ENCODE data around the gene LYST. TPM values are rescaled to one million over a fixed set of nuclear protein-coding genes. Genes with fewer than 3 reads are reported as not detected.
A peak's percentile ranks its signal among the peaks of the same experiment; 100 is the strongest.

The LYST gene
- total RNA-seq, 1 donor from 2014 or later, result 78.2 TPM

- no peak for DNase-seq (ENCODE audit: low spot score)
Observed at GRCh38 chr1:235722858-235723257, 143.8 kb downstream of the LYST start.

DNA sequence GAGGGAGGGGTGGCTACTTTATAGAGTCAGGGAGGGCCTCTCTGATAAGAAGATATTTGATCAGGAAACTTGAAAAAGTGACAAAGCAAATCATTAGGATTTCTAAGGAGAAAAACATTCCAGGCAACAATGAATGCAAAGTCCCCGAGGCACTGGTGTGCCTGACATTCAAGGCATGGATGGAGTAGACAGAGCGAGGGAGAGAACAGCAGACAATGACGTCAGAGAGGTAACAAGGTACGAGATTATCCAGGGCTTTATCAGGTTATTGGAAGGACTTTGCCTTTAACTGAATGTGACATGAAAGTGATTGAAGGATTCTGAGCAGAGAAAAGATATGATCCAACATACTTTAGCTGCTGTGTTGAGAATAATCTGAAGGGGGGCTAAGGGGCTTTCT, 144.7 kb downstream of the LYST start:
- no peak for DNase-seq (ENCODE audit: low spot score)

DNA sequence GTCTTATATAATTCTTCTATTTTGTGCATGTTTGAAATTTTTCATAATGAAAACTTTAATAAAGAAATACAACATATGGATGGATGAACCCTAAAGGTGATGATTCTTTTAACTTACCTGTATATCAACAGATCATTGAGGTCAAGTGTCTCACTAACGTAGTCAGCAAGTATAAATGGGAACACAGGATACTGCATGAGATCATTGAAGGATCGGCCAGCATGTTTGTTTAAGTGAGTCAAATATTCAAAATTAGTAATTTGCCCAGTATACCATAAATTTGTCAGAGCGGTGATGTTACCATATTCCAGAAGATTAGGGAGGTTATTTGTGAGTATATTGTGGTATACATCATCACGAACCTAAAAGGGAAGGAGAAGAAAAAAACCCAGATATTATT, 146.2 kb downstream of the LYST start:
- DNase-seq (ENCODE audit: low spot score), result no peak

DNA sequence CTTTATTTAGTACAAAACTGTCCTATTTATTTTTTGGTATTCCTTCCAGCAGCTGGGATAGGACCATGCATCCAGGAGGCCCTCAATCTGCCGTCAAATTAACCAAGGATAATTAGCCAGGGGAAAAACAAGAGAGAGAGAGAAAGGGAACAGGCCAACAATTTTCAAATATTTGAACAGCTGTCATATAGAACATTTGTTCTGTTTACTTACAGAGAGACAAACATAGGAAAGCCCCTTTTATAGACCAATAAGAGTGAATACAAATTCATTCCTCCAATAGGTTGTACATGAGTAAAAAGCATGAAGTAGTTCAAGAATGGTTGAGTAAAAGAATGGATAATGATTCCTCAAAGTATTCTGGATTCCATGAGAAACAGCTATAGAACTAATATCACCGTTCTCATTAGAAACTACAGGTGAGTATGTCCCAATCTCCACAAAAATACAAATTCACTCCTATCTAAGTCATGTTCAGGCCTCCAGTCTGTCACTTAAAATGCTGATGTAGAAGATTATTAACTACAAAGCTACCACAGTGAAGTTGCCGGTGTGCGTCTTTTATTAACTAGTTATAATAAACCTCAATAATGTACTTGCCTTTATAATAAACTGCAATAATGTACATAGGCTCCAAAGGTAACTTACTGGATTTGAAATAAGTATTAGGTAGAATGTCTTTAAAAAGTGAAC, 152.4 kb downstream of the LYST start:
- DNase-seq (ENCODE audit: low spot score), result no peak

- no peak for DNase-seq (ENCODE audit: low spot score)
Observed at GRCh38 chr1:235712812-235713211, 153.9 kb downstream of the LYST start.

DNA sequence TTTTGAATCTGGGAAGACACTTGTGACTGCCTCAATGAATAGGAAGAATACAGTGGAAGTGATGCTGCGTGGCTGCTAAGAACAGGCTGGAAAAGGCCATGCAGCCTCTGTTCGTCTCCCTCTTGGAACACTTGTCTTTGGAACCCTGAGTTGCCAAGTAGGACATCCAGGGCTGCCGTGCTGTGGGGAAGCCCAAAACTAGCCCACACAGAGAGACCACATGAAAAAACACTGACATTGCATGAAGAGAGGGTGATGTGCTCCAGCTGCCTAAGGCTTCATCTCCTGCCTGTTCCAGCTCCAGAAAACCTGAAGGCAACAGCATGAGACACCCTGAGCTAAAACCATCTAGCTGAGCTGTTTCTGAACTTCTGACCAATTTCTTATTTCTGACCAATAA, 156.0 kb downstream of the LYST start:
- no peak for DNase-seq (ENCODE audit: low spot score)

DNA sequence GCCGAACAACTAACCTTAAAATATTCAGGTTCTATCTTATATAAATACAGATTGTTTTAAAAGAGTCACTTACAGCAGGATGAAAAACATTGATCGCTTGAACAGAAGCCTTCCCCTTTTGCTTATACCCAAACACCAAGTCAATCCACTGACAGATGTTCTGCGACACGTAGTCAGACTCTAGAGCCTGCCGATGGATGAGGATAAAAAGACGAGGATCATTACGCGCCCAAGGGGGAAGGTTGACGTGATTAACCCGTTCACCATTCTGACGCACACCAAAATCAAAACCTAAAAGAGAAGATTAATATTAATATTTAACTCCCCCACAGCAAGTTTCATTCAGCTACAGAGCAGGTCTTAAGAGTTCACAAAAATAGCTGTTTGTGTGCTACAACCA, 157.7 kb downstream of the LYST start:
- DNase-seq (ENCODE audit: low spot score), result no peak

DNA sequence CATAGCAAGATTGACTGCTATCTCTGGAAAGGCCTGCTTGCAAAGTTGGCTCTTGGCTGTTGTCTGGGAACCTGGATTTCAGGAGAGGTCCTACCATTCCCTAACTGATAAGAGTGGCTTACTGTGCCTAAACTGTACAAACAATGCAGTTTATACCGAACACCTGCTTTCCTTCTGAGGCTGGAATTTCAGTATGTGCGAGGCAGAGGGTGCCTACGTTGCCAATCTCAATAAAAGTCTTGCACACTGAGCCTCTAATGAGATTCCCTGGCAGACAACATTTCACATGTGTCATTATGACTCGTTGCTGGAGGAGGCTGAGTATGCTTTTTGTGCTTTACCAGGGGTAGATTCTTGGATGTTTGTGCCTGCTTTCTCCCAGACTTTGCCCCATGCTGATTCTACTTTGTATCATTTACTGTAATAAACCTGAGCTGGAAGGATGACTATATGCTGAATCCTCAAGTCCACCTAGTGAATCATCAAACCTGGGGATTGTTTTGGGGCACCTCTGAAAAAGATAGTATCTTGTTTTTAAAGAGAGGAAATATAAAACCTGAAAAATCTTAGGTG, 158.2 kb downstream of the LYST start:
- no peak for DNase-seq (ENCODE audit: low spot score)

- no peak for DNase-seq (ENCODE audit: low spot score)
Observed at GRCh38 chr1:235703506-235703905, 163.2 kb downstream of the LYST start.

DNA sequence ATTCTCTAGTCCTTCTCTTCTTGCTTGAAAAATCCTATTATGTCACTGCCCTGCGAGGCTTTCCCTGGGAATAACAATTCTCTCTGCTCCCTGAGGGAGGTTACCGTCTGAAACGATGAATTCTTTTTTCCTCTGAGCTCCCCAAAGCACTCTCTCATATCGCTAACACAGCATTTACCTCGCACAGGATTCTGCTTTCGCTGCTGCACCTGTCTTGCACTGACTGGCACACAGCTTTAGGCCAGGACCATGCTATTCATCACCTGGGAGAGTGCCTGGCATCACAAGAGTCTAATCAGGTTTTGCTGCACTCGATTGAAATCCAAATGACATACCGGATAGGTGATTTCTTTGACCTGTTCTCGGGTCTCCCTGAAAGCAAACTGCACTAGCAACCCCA, 164.3 kb downstream of the LYST start:
- no peak for DNase-seq (ENCODE audit: low spot score)

DNA sequence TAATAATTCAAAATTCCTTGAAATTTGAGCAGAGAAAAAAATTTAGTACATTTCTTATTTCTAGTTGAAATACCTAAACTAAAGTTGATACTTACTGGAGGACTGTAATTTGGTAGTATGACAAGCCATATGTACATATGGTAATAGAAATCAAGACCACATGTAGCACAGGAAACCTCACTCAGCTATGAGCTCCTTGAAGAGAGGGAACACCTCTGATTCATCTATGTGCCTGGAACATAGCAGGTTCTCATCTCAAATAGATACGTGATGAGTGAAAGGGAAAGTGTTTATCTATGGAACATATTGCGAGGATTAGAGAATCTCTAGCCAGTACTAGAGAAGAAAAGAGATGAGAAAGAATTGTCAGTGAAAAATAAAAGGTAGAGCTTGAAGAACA, 169.2 kb downstream of the LYST start:
- DNase-seq (ENCODE audit: low spot score), result no peak

DNA sequence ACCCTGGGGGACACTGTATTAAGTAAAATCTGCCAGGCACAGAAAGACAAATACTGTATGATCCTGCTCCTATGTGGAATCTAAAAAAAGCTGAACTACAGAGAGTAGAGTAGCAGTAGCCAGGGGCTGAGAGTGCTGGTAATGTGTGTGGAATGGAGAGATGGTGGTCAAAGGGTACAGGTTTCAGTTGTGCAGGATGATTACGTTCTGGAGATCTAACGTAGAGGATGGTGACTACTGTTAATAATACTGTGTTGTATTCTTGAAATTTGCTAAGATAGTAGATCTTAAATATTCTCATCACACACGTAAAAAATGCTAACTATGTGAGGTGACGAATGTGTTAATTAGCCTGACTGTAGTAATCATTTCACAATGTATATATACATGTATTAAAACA, 177.3 kb downstream of the LYST start:
- DNase-seq (ENCODE audit: low spot score), result no peak

DNA sequence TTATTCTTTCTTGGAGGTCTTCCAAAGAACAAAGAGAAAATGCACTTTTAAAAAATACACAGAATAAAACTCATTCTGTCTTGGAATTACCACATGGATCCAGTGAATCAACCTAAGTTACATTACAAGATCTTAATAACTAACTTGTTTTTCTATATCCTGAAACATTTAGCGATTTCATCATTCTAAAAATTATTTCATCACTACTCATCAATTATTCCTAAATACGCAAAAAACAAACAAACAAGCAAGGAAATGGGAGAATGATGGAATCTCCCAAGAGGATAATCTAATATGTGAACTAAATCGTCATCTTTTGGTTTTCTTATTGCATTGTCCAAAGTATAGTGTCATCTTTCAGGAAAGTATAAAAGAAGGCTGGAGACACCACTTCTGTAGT, 178.6 kb downstream of the LYST start:
- DNase-seq (ENCODE audit: low spot score), result no peak

DNA sequence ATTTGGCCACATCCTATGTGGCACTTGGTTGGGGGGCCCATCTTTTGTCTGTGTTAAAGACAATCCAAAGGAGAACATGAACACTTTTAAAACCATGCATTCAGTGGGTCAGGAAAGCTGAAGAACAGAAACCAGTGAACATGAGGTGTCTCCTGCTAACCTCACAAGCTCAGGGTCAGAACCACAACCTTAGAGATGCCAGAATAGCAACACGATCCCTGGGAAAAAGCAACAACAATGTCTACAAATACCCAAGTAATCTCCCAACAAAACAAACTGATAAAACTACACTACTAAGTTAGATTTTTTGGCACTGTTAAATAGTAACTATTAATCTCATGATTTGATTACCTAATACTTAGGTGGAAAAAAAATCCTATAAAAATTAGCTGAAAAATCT, 183.1 kb downstream of the LYST start:
- DNase-seq (ENCODE audit: low spot score), result no peak

GRCh38 chr1:235682216-235682615, 184.5 kb downstream of the LYST start:
- no peak for DNase-seq (ENCODE audit: low spot score)

DNA sequence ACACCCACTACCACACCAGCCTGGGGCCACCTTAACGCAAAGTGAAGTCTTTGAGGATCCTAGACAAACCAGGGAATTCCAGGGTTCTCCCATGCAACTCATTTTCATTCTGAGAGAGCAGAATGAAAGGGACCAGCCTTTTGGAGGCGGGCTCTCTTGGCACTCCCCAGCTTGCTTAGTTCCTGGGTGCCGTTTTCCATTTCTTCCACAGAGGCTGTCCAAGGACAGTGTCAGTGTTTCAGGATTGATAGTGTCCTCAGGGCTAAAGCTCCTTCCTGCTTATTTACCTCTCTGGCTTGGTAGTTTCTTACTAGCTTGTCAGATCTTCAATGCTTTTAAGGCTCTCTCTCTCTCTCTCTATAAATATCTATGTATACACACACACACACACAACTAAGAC, 187.1 kb downstream of the LYST start:
- peak; percentile 13 for DNase-seq (ENCODE audit: low spot score)

- no peak for DNase-seq (ENCODE audit: low spot score)
Observed at GRCh38 chr1:235679005-235679404, 187.7 kb downstream of the LYST start.

GRCh38 chr1:235675152-235675890, 191.4 kb downstream of the LYST start:
- DNase-seq (ENCODE audit: low spot score), result no peak

DNA sequence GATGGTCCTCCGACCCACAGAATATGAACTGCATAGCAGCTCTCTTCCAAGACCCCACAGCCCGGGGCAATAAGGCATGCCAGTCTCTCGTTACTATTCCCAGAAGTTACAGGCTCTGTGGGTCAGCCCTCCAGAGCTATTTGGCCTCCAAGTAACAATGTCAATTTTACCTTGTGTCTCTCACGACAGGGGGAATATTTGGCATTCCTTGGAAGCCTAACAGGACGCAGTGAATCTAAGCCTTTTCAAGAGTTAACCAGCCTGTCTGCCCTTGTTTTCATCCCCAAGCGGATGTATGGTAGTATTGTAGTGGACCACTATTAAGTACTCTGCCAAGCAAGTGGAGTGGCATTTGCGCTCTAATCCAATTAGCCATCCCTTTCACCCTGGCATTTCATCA, 192.7 kb downstream of the LYST start:
- DNase-seq (ENCODE audit: low spot score), result no peak

- no peak for DNase-seq (ENCODE audit: low spot score)
Observed at GRCh38 chr1:235671992-235672391, 194.7 kb downstream of the LYST start.

DNA sequence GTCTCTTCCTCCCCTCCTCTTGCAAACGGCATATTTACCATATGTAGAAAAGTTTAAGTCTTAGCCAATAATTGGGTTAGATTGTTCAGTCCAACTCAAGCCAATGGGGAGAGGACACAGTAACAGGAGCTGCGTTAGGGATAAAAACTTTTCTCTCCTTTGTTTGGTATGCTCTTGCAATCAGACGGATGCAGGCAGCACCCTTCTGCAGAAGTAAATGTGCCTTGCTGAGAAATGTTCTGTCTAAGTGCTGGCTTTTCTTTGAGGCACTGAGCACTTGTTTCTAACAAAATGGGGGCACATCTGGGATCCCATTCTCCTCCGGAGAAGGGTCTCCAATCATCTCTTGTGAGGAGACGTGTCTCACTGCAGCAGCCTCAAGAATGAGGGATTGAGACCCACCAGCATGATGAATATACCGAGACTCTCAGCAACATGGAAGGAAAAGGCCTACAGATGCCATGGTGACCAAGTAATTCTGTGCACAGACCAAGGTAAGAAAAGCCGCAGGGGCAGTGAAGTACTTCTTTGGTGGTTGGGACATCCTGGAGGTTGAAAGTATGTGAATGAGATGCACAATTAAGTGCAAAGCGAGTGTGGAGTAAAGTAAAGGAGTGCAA, 196.4 kb downstream of the LYST start:
- DNase-seq (ENCODE audit: low spot score), result no peak

- no peak for DNase-seq (ENCODE audit: low spot score)
Observed at GRCh38 chr1:235669277-235669676, 197.4 kb downstream of the LYST start.

DNA sequence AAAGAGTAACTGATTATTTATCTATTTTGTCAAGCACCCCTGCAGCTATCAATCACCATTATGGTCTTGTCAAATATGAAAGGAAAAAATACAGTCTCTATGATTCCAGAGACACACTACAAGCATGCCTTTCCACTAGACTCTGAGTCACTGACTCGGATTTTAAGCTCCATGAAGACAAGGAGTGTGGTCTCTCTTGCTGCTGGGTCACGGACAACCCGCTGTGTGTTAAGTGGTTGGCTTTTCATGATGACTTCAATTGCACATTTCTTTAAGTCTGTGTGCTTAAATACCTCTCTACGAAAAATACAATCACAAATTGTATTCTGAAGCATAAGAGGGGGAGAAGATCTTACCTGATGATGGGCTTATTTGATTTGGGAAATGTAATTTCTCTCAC, 203.1 kb downstream of the LYST start:
- no peak for DNase-seq (ENCODE audit: low spot score)

All from umbilical cord (tissue), 2 donors.